Kidney epithelial cell (primary cell): Measurements from ENCODE around the gene RPTOR. TPM values are rescaled to one million over a fixed set of nuclear protein-coding genes. Genes with fewer than 3 reads are reported as not detected.
"Not testable (repeated sequence)": the region's sequence is repeated elsewhere in the genome, so short reads cannot be mapped to it uniquely, and the experiment has no call there.

Source experiments
- DNase-seq: peaks from one replicate; pipeline ENCODE4 v3.0.0-alpha.2; 2010; ENCODE audit warnings: low read depth
- H3K27me3 ChIP-seq: 2 replicates; pipeline ENCODE4 v1.6.0; 2011; ENCODE audit warnings: low read length; ENCODE audit not compliant: control insufficient read depth, insufficient read depth
- H3K36me3 ChIP-seq: 2 replicates; pipeline ENCODE4 v1.5.1; 2011; ENCODE audit warnings: low read length; ENCODE audit not compliant: control insufficient read depth, insufficient read depth
- H3K4me3 ChIP-seq: 2 replicates; pipeline ENCODE4 v1.5.1; 2011; ENCODE audit warnings: low read depth, mild to moderate bottlenecking, control low read depth, low read length
- total RNA-seq: library from RNA; depleted of rRNA; stranded (reverse); fragments of >200 nt; gene quantifications from 2 replicates; pipeline ENCODE4 v1.2.3, GENCODE V29; 2015
- TF ChIP-seq, protein P1 (sequence below): IDR thresholded peaks from 2 replicates; pipeline ENCODE4 v1.5.1; 2011; ENCODE audit warnings: mild to moderate bottlenecking, moderate library complexity, low read length, control low read depth, inconsistent platforms; ENCODE audit not compliant: insufficient read depth, poor library complexity, severe bottlenecking

The RPTOR gene
- total RNA-seq, 1 donor from 2014 or later: 22.7 TPM

DNA sequence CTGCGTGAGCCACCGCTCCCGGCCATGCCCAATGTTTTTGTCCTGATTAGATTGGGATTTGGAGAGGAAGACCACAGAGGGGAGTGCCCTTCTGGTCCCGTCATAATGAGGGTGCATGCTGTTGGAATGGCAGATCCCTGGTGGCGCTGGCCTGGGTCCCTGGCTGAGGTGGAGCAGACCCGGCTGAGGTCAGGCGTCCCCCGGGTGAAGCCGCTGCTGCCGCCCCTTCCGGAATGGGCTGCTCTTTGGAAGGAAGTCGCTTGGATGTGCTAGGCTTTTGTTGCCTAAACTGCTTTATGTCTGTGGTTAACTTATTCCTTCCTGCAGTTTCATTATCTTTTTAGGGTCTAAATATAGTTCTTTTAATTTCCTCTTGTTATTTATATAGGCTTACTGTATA is 326.7 kb downstream of the RPTOR start:
- TF ChIP-seq, protein P1, sequence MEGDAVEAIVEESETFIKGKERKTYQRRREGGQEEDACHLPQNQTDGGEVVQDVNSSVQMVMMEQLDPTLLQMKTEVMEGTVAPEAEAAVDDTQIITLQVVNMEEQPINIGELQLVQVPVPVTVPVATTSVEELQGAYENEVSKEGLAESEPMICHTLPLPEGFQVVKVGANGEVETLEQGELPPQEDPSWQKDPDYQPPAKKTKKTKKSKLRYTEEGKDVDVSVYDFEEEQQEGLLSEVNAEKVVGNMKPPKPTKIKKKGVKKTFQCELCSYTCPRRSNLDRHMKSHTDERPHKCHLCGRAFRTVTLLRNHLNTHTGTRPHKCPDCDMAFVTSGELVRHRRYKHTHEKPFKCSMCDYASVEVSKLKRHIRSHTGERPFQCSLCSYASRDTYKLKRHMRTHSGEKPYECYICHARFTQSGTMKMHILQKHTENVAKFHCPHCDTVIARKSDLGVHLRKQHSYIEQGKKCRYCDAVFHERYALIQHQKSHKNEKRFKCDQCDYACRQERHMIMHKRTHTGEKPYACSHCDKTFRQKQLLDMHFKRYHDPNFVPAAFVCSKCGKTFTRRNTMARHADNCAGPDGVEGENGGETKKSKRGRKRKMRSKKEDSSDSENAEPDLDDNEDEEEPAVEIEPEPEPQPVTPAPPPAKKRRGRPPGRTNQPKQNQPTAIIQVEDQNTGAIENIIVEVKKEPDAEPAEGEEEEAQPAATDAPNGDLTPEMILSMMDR: no peak
- DNase-seq: no peak
- H3K4me3 ChIP-seq: no peak overlapping the region

GRCh38 chr17:80872001-80872500 is 327.4 kb downstream of the RPTOR start:
- TF ChIP-seq, protein P1: no peak
- H3K36me3 ChIP-seq: no peaks in the 10 kb centered on the region
- H3K27me3 ChIP-seq: no peaks in the 10 kb centered on the region
- H3K4me3 ChIP-seq: no peak overlapping the region
- no peak for DNase-seq

More for the DNA sequence above, 326.7 kb downstream of the RPTOR start:
- Histone ChIP-seq H3K27me3 (no peaks in the 10 kb centered on the region), H3K36me3 (no peaks in the 10 kb centered on the region)

DNA sequence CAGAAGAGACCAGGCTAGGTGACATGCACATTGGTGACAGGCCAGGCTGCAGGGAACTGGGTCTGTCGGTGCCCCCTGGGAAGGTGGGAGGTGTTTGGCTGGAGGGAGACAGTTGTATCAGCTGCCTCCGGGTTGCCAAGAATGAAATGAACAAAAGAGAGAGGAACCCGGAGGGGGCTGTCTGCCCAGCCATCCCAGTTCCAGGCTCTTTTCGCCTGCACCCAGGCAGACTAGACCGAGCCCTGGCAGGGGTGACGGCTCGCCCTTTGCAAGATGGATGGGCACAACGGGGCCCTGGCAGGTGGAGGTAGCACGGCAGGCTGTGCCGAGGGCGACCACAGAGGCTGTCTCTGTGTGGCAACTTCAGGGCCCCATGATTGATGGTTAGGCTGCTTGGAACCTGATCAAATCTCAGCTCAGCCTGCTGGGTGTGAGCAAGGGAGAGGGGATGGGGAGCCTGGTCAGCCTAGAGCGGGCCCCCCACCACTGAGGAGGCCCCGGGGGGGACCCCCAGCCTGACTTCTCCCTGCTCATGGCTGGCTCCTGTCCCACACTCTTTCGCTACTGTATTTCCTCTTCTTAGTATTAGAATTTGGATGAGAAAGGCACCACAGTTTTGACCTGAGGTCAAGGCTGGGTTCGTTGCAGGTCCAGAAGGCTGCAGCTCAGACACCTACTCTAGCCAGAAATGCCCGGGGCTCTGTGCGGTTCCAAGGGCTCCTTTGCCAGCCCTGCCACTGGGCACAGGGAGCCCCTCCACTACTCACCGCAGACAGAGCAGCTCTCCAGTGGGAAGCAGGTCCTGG is 328.1 kb downstream of the RPTOR start:
- DNase-seq: no peak
- Histone ChIP-seq H3K4me3 (no peak overlapping the region), H3K36me3 (no peaks in the 10 kb centered on the region), H3K27me3 (no peaks in the 10 kb centered on the region)
- TF ChIP-seq, protein P1: no peak

DNA sequence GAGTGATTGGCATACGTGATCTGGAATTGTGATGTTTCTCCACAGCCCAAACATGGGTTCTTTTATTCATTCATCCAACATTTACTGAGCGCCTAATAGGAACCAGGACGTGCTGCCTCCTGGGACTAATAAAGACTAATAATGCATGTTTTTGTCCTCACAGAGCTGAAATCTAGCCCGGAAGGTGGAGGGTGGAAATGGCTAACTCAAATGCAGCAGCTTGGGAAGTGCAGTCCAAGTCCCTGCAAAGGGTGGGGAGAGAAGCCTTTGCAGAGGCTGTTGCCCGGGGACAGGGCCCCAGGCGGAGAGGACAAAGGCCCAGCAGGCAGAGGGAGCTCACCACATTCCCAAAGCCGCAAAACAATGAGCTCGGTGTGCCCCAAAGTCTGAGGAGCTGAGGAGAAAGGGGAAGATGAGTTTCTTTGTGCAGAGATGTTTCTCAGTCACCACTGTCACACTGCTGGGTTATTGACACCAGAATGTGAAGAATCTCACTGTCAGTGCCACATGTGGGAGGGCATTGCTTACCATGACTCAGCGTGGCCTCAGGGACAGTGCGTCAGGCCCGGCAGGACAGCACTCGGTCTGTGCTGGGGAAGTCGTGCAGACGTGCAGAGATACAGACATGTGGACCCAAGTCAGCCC is 328.8 kb downstream of the RPTOR start:
- TF ChIP-seq, protein P1: no peak
- Histone ChIP-seq H3K4me3 (no peak overlapping the region), H3K27me3 (no peaks in the 10 kb centered on the region), H3K36me3 (no peaks in the 10 kb centered on the region)
- DNase-seq: no peak

GRCh38 chr17:80874866-80875445 is 330.3 kb downstream of the RPTOR start:
- TF ChIP-seq, protein P1: no peak
- Histone ChIP-seq H3K36me3 (no peaks in the 10 kb centered on the region), H3K27me3 (no peaks in the 10 kb centered on the region), H3K4me3 (no peak overlapping the region)
- DNase-seq: no peak

GRCh38 chr17:80875480-80875995 is 330.9 kb downstream of the RPTOR start:
- H3K27me3 ChIP-seq, DNase-seq, H3K36me3 ChIP-seq, H3K4me3 ChIP-seq: not testable (repeated sequence)

DNA sequence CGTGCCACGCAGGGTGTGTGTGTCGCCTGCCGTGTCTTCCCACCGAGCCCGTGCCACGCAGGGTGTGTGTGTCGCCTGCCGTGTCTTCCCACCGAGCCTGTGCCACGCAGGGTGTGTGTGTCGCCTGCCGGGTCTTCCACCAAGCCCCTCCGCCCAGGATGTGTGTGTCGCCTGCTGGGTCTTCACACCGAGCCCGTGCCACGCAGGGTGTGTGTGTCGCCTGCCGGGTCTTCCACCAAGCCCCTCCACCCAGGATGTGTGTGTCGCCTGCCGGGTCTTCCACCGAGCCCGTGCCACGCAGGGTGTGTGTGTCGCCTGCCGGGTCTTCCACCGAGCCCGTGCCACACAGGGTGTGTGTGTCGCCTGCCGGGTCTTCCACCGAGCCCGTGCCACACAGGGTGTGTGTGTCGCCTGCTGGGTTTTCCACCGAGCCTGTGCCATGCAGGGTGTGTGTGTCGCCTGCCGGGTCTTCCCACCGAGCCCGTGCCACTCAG is 331.9 kb downstream of the RPTOR start:
- H3K27me3 ChIP-seq, DNase-seq, H3K4me3 ChIP-seq, H3K36me3 ChIP-seq: not testable (repeated sequence)
